ENCODE measurements around the gene C19orf33. TPM values are rescaled to one million over a fixed set of nuclear protein-coding genes. Genes with fewer than 3 reads are reported as not detected.
A peak's percentile ranks its signal among the peaks of the same experiment; 100 is the strongest.

The C19orf33 gene
- total and polyA plus RNA-seq, 2 experiments from 2014 or later = 58.9 to 72.2 TPM

DNA sequence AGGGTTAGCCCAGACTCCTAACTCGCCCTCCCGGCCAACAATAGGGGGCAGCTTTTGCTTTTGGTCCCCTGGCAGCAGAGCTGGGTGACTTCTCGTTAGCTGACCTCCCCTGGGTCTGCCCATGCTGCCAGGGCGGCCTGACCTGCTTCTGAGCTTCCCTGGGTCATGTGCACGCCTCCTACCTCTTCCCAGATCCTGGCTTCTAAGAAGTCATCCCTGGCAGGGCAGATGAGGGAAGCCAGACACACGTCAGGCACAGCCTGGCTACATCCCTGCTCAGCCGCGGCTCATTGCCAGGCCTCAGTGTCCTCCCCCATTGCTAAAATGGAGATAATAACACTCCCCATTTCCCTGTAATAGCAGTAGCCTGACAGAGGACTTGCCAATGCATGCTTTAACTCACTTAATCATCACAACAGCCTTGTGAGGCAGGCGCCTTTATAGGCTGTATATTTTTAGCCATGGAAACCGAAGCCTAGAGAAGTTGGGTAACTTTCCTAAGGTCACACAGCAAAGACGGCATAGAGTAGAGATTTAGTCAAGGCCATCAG is 17.7 kb downstream of the C19orf33 start:
- Histone ChIP-seq H3F3A (replicated peaks; ENCODE audit: low read depth) (peaks cover 6% of the 10 kb centered on the region; the same call in 1 of the 2 replicates), H3K27me3 (ENCODE audit: insufficient read depth) (peaks cover 36% of the 10 kb centered on the region), H4K20me1 (replicated peaks; ENCODE audit: insufficient read depth) (no peaks in the 10 kb centered on the region; the same call in 1 of the 2 replicates), H3K4me2 (peak overlapping the region; percentile 32; the same call in 1 of the 2 replicates), H3K27ac (ENCODE audit: low read depth) (no peak overlapping the region), H3K79me2 (replicated peaks; ENCODE audit: insufficient read depth) (no peaks in the 10 kb centered on the region), H3K36me3 (ENCODE audit: insufficient read depth) (no peaks in the 10 kb centered on the region), H3K4me1 (ENCODE audit: insufficient read depth) (no peaks in the 10 kb centered on the region; the same call in 1 of the 2 replicates), H3K4me3 (no peak overlapping the region), H2AFZ (no peak overlapping the region), H3K9me2 (ENCODE audit: insufficient read depth) (no peaks in the 10 kb centered on the region)
- no peak for ATAC-seq
- no peak for TF ChIP-seq ZNF114 (CRISPR knock-in tag; IDR thresholded peaks at IDR 0.05)
- TF ChIP-seq, protein P1, sequence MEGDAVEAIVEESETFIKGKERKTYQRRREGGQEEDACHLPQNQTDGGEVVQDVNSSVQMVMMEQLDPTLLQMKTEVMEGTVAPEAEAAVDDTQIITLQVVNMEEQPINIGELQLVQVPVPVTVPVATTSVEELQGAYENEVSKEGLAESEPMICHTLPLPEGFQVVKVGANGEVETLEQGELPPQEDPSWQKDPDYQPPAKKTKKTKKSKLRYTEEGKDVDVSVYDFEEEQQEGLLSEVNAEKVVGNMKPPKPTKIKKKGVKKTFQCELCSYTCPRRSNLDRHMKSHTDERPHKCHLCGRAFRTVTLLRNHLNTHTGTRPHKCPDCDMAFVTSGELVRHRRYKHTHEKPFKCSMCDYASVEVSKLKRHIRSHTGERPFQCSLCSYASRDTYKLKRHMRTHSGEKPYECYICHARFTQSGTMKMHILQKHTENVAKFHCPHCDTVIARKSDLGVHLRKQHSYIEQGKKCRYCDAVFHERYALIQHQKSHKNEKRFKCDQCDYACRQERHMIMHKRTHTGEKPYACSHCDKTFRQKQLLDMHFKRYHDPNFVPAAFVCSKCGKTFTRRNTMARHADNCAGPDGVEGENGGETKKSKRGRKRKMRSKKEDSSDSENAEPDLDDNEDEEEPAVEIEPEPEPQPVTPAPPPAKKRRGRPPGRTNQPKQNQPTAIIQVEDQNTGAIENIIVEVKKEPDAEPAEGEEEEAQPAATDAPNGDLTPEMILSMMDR (conservative IDR thresholded peaks at IDR 0.05; ENCODE audit: low read depth in 2 of 2) = peak in 1 of 2 experiments; percentile 23; a peak in 1 of 4 replicates
- H3K27ac Mint-ChIP-seq = no peak overlapping the region
- no peaks in the 10 kb centered on the region for H3K9me3 Mint-ChIP-seq
- no peak overlapping the region; the same call in 2 of the 3 replicates for H3K4me3 Mint-ChIP-seq
- no peak for DNase-seq (ENCODE audit: low spot score)
- H3K27me3 Mint-ChIP-seq (ENCODE audit: insufficient read depth, low read depth, poor library complexity) = peaks cover 34% of the 10 kb centered on the region
- H3K36me3 Mint-ChIP-seq (ENCODE audit: low read depth) = no peaks in the 10 kb centered on the region; the same call in 2 of the 3 replicates
- peaks cover 18% of the 10 kb centered on the region; the same call in 2 of the 3 replicates for H3K4me1 Mint-ChIP-seq

DNA sequence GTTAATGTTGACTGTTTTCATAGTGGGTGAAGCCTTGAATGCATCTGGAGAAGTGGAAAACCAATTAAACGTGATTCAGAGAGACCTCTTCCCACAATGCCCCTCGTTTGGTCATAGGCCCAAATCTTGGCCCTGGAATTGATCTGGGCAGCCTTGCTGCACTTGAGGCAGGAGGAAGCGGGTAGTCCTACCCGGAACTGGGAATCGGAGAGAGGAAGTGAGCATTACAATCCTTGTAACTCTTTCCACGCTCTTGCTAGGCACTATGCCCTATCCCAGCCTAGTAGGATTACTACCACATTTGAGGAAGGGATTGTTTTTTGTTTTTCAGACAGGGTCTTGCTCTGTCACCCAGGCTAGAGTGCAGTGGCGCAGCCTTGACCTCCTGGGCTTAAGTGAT is 19.2 kb downstream of the C19orf33 start:
- Histone ChIP-seq H3K4me2 (no peak overlapping the region), H3K9me2 (ENCODE audit: insufficient read depth) (no peaks in the 10 kb centered on the region), H3K36me3 (ENCODE audit: insufficient read depth) (0 out of 2 replicates have a peak, but pooled peaks cover 5% of the 10 kb centered on the region), H3K27me3 (ENCODE audit: insufficient read depth) (peaks cover 24% of the 10 kb centered on the region), H3F3A (replicated peaks; ENCODE audit: low read depth) (peaks cover 2% of the 10 kb centered on the region; the same call in 1 of the 2 replicates), H2AFZ (no peak overlapping the region), H3K4me1 (ENCODE audit: insufficient read depth) (no peaks in the 10 kb centered on the region; the same call in 1 of the 2 replicates), H3K79me2 (replicated peaks; ENCODE audit: insufficient read depth) (no peaks in the 10 kb centered on the region), H4K20me1 (replicated peaks; ENCODE audit: insufficient read depth) (no peaks in the 10 kb centered on the region; the same call in 1 of the 2 replicates), H3K4me3 (no peak overlapping the region), H3K27ac (ENCODE audit: low read depth) (no peak overlapping the region)
- H3K27me3 Mint-ChIP-seq (ENCODE audit: insufficient read depth, low read depth, poor library complexity) = peaks cover 28% of the 10 kb centered on the region
- no peaks in the 10 kb centered on the region; the same call in 2 of the 3 replicates for H3K9me3 Mint-ChIP-seq
- H3K36me3 Mint-ChIP-seq (ENCODE audit: low read depth) = peaks cover 6% of the 10 kb centered on the region; the same call in 2 of the 3 replicates
- no peak for ATAC-seq
- H3K4me3 Mint-ChIP-seq = no peak overlapping the region
- peaks cover 14% of the 10 kb centered on the region; the same call in 2 of the 3 replicates for H3K4me1 Mint-ChIP-seq
- no peak overlapping the region for H3K27ac Mint-ChIP-seq
- no peak for DNase-seq (ENCODE audit: low spot score)
- TF ChIP-seq, protein P2, sequence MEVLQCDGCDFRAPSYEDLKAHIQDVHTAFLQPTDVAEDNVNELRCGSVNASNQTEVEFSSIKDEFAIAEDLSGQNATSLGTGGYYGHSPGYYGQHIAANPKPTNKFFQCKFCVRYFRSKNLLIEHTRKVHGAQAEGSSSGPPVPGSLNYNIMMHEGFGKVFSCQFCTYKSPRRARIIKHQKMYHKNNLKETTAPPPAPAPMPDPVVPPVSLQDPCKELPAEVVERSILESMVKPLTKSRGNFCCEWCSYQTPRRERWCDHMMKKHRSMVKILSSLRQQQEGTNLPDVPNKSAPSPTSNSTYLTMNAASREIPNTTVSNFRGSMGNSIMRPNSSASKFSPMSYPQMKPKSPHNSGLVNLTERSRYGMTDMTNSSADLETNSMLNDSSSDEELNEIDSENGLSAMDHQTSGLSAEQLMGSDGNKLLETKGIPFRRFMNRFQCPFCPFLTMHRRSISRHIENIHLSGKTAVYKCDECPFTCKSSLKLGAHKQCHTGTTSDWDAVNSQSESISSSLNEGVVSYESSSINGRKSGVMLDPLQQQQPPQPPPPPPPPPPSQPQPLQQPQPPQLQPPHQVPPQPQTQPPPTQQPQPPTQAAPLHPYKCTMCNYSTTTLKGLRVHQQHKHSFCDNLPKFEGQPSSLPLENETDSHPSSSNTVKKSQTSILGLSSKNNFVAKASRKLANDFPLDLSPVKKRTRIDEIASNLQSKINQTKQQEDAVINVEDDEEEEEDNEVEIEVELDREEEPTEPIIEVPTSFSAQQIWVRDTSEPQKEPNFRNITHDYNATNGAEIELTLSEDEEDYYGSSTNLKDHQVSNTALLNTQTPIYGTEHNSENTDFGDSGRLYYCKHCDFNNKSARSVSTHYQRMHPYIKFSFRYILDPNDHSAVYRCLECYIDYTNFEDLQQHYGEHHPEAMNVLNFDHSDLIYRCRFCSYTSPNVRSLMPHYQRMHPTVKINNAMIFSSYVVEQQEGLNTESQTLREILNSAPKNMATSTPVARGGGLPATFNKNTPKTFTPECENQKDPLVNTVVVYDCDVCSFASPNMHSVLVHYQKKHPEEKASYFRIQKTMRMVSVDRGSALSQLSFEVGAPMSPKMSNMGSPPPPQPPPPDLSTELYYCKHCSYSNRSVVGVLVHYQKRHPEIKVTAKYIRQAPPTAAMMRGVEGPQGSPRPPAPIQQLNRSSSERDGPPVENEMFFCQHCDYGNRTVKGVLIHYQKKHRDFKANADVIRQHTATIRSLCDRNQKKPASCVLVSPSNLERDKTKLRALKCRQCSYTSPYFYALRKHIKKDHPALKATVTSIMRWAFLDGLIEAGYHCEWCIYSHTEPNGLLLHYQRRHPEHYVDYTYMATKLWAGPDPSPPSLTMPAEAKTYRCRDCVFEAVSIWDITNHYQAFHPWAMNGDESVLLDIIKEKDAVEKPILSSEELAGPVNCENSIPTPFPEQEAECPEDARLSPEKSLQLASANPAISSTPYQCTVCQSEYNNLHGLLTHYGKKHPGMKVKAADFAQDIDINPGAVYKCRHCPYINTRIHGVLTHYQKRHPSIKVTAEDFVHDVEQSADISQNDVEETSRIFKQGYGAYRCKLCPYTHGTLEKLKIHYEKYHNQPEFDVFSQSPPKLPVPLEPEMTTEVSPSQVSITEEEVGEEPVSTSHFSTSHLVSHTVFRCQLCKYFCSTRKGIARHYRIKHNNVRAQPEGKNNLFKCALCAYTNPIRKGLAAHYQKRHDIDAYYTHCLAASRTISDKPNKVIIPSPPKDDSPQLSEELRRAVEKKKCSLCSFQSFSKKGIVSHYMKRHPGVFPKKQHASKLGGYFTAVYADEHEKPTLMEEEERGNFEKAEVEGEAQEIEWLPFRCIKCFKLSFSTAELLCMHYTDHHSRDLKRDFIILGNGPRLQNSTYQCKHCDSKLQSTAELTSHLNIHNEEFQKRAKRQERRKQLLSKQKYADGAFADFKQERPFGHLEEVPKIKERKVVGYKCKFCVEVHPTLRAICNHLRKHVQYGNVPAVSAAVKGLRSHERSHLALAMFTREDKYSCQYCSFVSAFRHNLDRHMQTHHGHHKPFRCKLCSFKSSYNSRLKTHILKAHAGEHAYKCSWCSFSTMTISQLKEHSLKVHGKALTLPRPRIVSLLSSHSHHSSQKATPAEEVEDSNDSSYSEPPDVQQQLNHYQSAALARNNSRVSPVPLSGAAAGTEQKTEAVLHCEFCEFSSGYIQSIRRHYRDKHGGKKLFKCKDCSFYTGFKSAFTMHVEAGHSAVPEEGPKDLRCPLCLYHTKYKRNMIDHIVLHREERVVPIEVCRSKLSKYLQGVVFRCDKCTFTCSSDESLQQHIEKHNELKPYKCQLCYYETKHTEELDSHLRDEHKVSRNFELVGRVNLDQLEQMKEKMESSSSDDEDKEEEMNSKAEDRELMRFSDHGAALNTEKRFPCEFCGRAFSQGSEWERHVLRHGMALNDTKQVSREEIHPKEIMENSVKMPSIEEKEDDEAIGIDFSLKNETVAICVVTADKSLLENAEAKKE (CRISPR knock-in tag; IDR thresholded peaks at IDR 0.05) = no peak
- no peak for TF ChIP-seq EZH2phosphoT487 (IDR thresholded peaks at IDR 0.05; ENCODE audit: unreplicated experiment)
- no peak for TF ChIP-seq JUNB (IDR thresholded peaks at IDR 0.05; ENCODE audit: unreplicated experiment)
- TF ChIP-seq ZNF331 (CRISPR knock-in tag; IDR thresholded peaks at IDR 0.05; ENCODE audit: low read depth) = no peak
- TF ChIP-seq, protein P3, sequence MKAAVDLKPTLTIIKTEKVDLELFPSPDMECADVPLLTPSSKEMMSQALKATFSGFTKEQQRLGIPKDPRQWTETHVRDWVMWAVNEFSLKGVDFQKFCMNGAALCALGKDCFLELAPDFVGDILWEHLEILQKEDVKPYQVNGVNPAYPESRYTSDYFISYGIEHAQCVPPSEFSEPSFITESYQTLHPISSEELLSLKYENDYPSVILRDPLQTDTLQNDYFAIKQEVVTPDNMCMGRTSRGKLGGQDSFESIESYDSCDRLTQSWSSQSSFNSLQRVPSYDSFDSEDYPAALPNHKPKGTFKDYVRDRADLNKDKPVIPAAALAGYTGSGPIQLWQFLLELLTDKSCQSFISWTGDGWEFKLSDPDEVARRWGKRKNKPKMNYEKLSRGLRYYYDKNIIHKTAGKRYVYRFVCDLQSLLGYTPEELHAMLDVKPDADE (IDR thresholded peaks at IDR 0.05) = no peak
- no peak for TF ChIP-seq CREB1 (CRISPR knock-in tag; IDR thresholded peaks at IDR 0.05; ENCODE audit: low read depth)
- TF ChIP-seq, protein P1 (conservative IDR thresholded peaks at IDR 0.05; ENCODE audit: low read depth in 2 of 2) = no peak

All from GM23338 (cell line).